NOMO-1 (cell line): Measurements from ENCODE around the gene COL6A1.
"Not testable (repeated sequence)": the region's sequence is repeated elsewhere in the genome, so short reads cannot be mapped to it uniquely, and the experiment has no call there.

Experiments
- DNase-seq, 2 experiments: peaks; one replicate each; lab custom pipeline; 2025; ENCODE audit not compliant: unreplicated experiment in 2 of 2; lab: John Stamatoyannopoulos, UW

COL6A1 gene

DNA sequence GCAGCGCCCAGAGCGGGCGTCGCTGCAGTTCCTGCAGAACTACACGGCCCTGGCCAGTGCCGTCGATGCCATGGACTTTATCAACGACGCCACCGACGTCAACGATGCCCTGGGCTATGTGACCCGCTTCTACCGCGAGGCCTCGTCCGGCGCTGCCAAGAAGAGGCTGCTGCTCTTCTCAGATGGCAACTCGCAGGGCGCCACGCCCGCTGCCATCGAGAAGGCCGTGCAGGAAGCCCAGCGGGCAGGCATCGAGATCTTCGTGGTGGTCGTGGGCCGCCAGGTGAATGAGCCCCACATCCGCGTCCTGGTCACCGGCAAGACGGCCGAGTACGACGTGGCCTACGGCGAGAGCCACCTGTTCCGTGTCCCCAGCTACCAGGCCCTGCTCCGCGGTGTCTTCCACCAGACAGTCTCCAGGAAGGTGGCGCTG is 22.0 kb downstream of the COL6A1 start:
- DNase-seq: no peak

- no peak for DNase-seq
Measured at GRCh38 chr21:46004168-46004861, 22.7 kb downstream of the COL6A1 start.

DNA sequence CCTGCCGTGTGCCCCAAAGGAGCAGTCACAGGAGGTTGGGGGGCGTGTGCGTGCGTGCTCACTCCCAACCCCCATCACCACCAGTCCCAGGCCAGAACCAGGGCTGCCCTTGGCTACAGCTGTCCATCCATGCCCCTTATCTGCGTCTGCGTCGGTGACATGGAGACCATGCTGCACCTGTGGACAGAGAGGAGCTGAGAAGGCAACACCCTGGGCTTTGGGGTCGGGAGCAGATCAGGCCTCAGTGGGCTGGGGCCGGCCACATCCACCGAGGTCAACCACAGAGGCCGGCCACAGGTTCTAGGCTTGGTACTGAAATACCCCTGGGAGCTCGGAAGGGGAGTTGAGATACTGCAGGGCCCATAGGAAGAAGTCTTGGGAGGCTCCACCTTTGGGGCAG is 23.5 kb downstream of the COL6A1 start:
- no peak for DNase-seq

- no peak for DNase-seq
Measured at GRCh38 chr21:46005481-46005881, 23.9 kb downstream of the COL6A1 start.

DNA sequence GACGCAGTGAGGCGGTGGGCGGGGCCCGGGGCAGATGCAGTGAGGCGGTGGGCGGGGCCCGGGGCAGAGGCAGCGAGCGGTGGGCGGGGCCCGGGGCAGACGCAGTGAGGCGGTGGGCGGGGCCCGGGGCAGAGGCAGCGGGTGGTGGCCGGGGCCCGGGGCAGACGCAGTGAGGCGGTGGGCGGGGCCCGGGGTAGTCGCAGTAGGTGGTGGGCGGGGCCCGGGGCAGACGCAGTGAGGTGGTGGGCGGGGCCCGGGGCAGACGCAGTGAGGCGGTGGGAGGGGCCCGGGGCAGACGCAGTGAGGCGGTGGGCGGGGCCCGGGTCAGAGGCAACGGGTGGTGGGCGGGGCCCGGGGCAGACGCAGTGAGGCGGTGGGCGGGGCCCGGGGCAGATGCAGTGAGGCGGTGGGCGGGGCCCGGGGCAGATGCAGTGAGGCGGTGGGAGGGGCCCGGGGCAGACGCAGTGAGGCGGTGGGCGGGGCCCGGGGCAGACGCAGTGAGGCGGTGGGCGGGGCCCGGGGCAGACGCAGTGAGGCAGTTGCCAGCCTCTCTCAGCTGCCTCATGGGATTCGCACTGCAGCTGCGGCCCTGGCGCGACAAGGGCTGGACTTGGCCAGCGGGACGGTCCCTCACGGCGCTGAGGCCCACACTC is 24.4 kb downstream of the COL6A1 start:
- not testable (repeated sequence) for DNase-seq

DNA sequence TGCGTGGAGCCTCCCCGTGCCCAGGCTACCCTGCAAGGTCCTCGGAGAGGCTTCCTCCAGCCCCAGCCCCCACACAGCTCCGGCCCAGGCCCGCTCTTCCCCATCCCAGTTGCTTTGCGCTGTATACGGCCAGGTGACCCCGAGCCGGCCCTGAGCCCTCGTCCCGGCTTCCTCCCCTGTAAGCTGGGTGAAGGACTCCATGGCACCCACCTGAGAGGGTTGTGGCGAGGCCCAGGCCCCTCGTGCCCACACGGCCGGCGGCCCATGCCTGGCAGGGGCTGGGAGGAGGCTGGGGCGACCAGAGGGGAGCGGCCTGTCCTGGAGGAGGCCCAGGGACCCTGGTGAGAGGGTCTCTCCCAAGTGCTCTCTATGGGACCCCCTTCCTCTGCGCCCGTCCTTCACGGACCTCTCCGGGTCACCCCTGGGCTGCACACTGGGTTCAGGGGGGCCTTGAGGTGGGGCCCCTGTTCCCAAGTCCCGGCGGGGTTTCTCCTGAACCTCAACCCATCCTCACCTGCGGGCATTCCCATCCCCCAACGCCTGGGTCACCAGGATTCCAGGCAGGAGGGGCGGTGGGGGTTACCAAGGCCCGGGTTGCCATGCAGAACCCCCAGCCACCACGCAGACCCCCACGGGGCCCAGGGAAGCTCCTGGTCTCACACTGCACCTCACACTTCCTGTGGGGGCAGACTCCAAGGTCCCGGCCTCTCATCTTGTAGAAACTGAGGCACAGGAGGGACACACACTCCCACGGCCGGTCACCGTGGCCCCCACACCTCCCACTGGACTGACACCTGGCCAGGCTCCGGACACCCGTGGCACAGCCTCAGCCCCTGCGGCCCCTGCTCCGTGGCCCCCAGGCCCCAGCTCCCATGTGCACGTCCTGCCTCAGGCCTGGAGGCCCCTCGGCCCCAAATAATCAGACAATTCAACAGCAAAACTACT is 25.2 kb downstream of the COL6A1 start:
- no peak for DNase-seq

DNA sequence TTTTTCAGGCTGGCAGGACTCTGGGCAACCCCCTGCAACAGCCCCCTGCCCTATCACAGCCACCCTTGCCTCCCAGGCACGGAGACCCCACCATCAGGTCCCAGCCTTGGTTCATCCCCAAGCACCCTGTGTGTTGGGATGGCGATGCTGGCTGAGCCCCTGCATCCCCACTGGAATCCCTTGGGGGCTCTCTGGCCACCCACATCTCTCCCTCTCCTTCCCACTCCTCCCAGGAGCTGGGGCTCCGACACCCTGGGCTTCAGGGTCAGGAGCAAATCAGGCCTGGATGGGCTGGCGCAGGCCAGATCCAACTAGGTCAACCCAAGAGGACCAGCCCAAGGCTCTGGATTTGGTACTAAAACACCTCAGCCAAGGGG is 25.9 kb downstream of the COL6A1 start:
- no peak for DNase-seq

- no peak for DNase-seq
Measured at GRCh38 chr21:46008893-46009621, 27.5 kb downstream of the COL6A1 start.

GRCh38 chr21:46009951-46010705 is 28.6 kb downstream of the COL6A1 start:
- no peak for DNase-seq

GRCh38 chr21:46011267-46011967 is 29.8 kb downstream of the COL6A1 start:
- DNase-seq: no peak

- DNase-seq: no peak
Measured at GRCh38 chr21:46012154-46012553, 30.6 kb downstream of the COL6A1 start.

DNA sequence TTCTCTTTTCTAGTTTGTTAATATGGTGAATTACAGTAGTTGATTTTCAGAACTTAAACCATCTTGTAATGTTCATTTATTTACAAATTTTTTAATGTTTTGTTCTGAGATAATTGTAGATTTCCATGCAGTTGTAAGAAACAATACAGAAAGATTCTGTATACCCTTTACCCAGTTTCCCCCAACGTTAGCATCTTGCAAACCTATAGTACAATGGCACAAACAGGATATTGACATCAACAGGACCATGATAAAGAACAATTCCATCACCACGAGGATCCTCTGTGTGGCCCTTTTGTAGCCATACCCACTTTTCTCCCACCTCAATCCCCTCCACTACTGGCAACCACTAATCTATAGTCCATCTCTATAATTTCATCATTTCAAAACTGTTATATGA is 33.3 kb downstream of the COL6A1 start:
- no peak for DNase-seq

GRCh38 chr21:46017148-46017547 is 35.6 kb downstream of the COL6A1 start:
- no peak for DNase-seq

- DNase-seq: no peak
Measured at GRCh38 chr21:46017695-46018094, 36.1 kb downstream of the COL6A1 start.

GRCh38 chr21:46018615-46019014 is 37.0 kb downstream of the COL6A1 start:
- peak in 1 of 2 experiments; percentile 30 for DNase-seq

- no peak for DNase-seq
Measured at GRCh38 chr21:46020581-46020980, 39.0 kb downstream of the COL6A1 start.

- DNase-seq: no peak
Measured at GRCh38 chr21:46021398-46021797, 39.8 kb downstream of the COL6A1 start.

DNA sequence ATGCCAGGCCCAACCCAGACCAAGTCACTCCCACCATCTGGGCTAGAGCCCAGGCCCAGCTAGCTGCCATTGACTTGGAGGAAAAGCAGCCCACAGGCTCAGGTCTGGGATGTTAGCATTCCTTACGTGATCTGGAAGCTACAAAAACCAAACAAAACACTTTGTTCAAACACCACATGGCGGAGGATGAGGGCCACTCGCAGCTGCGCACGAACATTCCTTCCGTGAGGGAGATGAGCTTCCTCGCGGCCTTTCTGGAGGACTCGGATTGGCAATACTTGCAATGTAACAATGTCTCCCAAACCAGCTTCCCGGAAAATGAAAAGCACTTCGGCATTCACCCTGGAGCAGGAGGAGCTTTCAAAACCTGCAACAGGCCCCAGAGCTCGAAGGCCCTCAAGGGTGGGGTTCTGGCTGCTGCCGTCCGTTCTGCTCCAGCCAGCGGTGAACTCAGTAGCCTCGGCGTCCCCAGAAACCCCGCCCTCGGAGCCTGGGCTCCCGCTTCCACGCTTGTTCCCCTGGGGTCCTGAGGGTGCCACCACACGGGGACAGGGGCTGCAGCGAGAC is 40.5 kb downstream of the COL6A1 start:
- DNase-seq: no peak
